Measurements from ENCODE around the gene NPPA. TPM values are rescaled to one million over a fixed set of nuclear protein-coding genes. Genes with fewer than 3 reads are reported as not detected.
A peak's percentile ranks its signal among the peaks of the same experiment; 100 is the strongest.

NPPA gene
- total and polyA plus RNA-seq, 9 of the 15 experiments (the other 6 are each of a cell fraction or from before 2014, with no cell fraction given) = not detected

DNA sequence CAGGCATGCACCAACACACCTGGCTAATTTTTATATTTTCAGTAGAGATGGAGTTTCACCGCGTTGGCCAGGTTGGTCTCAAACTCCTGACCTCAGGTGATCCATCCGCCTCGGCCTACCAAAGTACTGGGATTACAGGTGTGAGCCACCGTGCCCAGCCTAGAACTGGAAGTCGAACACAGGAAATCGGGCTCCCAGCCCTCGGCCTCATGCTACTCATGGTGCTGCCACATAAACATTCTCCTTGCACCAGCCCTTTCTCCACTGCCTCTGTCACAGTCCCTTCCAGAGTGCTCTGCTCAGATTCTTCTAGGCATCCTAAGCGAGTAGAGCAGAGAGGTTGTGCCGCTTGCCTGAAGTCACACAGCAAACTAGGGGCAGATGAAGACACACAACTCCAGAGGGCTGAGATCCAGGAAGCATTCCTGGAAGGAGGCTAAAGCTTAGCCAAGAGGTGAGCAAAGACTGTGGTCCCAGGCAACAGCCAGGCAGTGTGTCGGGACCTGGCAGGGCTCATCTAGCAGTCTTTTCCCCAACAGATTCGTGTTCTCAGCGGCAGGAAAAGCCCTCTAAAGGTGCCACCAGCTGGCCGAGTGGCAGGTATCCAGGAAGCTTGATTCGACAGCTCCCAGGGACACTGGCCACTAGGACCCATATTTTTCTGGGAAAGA lies 40.8 kb upstream of the NPPA start:
- Histone ChIP-seq H4K20me1 (replicated peaks; ENCODE audit: control insufficient read depth, insufficient read depth, low read length) (no peaks in the 10 kb centered on the region), H3K27ac (ENCODE audit: extremely low read depth, low read depth, low read length) (no peak overlapping the region), H3K79me2 (ENCODE audit: control insufficient read depth, insufficient read depth, low read length) (no peaks in the 10 kb centered on the region; the same call in 2 of the 3 replicates), H3K36me3 (ENCODE audit: control insufficient read depth, insufficient read depth, low read length) (no peaks in the 10 kb centered on the region), H3K4me1 (replicated peaks in 1 of 2; ENCODE audit: control insufficient read depth in 2 of 2, insufficient read depth in 2 of 2, low read length in 2 of 2) (peaks cover 6 to 32% of the 10 kb centered on the region in 2 experiments), H3K27me3 (ENCODE audit: control insufficient read depth in 2 of 2, insufficient read depth in 2 of 2, low read length in 2 of 2) (no peaks in the 10 kb centered on the region), H2AFZ (ENCODE audit: low read depth, low read length) (0 out of 2 replicates have a peak overlapping the region, but pooled peaks have one; percentile 10), H3K9me1 (ENCODE audit: control insufficient read depth, insufficient read depth, low read length) (no peaks in the 10 kb centered on the region), H3K9me3 (replicated peaks; ENCODE audit: control insufficient read depth, insufficient read depth, low read depth, low read length) (no peaks in the 10 kb centered on the region), H3K4me3 (no peak overlapping the region), H3K4me2 (ENCODE audit: insufficient read depth, low read length) (no peak overlapping the region), H3K9ac (ENCODE audit: insufficient read depth in 1 of 2, low read depth in 2 of 2, low read length in 2 of 2) (peak overlapping the region in 1 of 2 experiments; percentile 82; a peak in 1 of 4 replicates)
- intact Hi-C loops (cut with micrococcal nuclease) = loop anchor here (10.0 kb wide), 1 partner anchor 224 kb away; the partner anchor contains the start of gene FBXO6
- in situ Hi-C loops (cut with MboI) = no loop called here
- no TSS peak for BruUV-seq (replicated peaks)
- DNase-seq (ENCODE audit: extremely low read depth in 1 of 4, low spot score in 3 of 4) (no peak), ATAC-seq (no peak), FAIRE-seq (no peak)
- CTCF ChIA-PET (ENCODE audit: low intra/inter-chr PET ratio) = no interaction called here
- POLR2A ChIA-PET = interaction anchor here (0.5 to 6.1 kb wide), 8 partner anchors 11 to 138 kb away, joined by 3 to 78 read pairs (median 3); no protein-coding TSS in a partner anchor
- 53% methylated on average over 15 of the region's 15 CpGs for WGBS (ENCODE audit: insufficient coverage, low coverage, missing lambda C conversion rate)
- TF ChIP-seq POLR2AphosphoS5 (IDR thresholded peaks at IDR 0.05; ENCODE audit: control insufficient read depth, insufficient read depth, low read depth, low read length) (no peak), ZC3H4 (CRISPR knock-in tag; IDR thresholded peaks at IDR 0.05; ENCODE audit: borderline replicate concordance) (0 out of 2 replicates have a peak, but pooled peaks have one; percentile 48), IFI16 (CRISPR knock-in tag; IDR thresholded peaks at IDR 0.05) (no peak), TSC22D4 (tag; IDR thresholded peaks at IDR 0.05) (no peak), CHD1 (IDR thresholded peaks at IDR 0.05; ENCODE audit: low read length) (no peak), SMARCE1 (IDR thresholded peaks at IDR 0.05) (no peak), KLF6 (CRISPR knock-in tag; IDR thresholded peaks at IDR 0.05; ENCODE audit: borderline replicate concordance) (no peak), ZNF124 (CRISPR knock-in tag; IDR thresholded peaks at IDR 0.05) (no peak), ZBTB17 (CRISPR knock-in tag; IDR thresholded peaks at IDR 0.05) (no peak), ZNF436 (CRISPR knock-in tag; IDR thresholded peaks at IDR 0.05) (no peak), KDM1A (IDR thresholded peaks at IDR 0.05) (peak; percentile 60 to 79; a peak in 3 of 4 replicates), HLTF (IDR thresholded peaks at IDR 0.05) (no peak), ZNF143 (CRISPR knock-in tag; IDR thresholded peaks at IDR 0.05) (no peak), JUND (IDR thresholded peaks at IDR 0.05; ENCODE audit: borderline replicate concordance, low read depth, low read length) (no peak), JUND (tag; IDR thresholded peaks at IDR 0.05; ENCODE audit: borderline replicate concordance, low read depth, low read length) (no peak), PTBP1 (IDR thresholded peaks at IDR 0.05; ENCODE audit: low read depth, low read length) (0 out of 2 replicates have a peak, but pooled peaks have one; percentile 52), ZNF316 (IDR thresholded peaks at IDR 0.05) (no peak), ZFP36 (IDR thresholded peaks at IDR 0.05; ENCODE audit: low read depth, low read length, partially characterized antibody) (peak; percentile 90), KLF13 (tag; IDR thresholded peaks at IDR 0.05; ENCODE audit: borderline replicate concordance, low read depth) (no peak), ILF3 (IDR thresholded peaks at IDR 0.05; ENCODE audit: borderline replicate concordance) (no peak)
- TF ChIP-seq, protein P1, sequence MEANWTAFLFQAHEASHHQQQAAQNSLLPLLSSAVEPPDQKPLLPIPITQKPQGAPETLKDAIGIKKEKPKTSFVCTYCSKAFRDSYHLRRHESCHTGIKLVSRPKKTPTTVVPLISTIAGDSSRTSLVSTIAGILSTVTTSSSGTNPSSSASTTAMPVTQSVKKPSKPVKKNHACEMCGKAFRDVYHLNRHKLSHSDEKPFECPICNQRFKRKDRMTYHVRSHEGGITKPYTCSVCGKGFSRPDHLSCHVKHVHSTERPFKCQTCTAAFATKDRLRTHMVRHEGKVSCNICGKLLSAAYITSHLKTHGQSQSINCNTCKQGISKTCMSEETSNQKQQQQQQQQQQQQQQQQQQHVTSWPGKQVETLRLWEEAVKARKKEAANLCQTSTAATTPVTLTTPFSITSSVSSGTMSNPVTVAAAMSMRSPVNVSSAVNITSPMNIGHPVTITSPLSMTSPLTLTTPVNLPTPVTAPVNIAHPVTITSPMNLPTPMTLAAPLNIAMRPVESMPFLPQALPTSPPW (CRISPR knock-in tag; IDR thresholded peaks at IDR 0.05) = no peak
- TF ChIP-seq, protein P2, sequence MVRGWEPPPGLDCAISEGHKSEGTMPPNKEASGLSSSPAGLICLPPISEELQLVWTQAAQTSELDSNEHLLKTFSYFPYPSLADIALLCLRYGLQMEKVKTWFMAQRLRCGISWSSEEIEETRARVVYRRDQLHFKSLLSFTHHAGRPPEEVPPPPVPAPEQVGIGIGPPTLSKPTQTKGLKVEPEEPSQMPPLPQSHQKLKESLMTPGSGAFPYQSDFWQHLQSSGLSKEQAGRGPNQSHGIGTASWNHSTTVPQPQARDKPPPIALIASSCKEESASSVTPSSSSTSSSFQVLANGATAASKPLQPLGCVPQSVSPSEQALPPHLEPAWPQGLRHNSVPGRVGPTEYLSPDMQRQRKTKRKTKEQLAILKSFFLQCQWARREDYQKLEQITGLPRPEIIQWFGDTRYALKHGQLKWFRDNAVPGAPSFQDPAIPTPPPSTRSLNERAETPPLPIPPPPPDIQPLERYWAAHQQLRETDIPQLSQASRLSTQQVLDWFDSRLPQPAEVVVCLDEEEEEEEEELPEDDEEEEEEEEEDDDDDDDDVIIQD (CRISPR knock-in tag; IDR thresholded peaks at IDR 0.05) = 0 out of 2 replicates have a peak, but pooled peaks have one; percentile 4

All from K562 (cell line).